HG02798 (cell line): Measurements from ENCODE around the gene ULK4.
"Not testable (repeated sequence)": the region's sequence is repeated elsewhere in the genome, so short reads cannot be mapped to it uniquely, and the experiment has no call there.

ENCODE experiments used
- ATAC-seq: cut with Tn5 transposase; IDR thresholded peaks from one replicate; pipeline ENCODE4 v1.9.1; 2021; ENCODE audit warnings: mild to moderate bottlenecking; ENCODE audit not compliant: unreplicated experiment, poor library complexity

Gene ULK4

DNA sequence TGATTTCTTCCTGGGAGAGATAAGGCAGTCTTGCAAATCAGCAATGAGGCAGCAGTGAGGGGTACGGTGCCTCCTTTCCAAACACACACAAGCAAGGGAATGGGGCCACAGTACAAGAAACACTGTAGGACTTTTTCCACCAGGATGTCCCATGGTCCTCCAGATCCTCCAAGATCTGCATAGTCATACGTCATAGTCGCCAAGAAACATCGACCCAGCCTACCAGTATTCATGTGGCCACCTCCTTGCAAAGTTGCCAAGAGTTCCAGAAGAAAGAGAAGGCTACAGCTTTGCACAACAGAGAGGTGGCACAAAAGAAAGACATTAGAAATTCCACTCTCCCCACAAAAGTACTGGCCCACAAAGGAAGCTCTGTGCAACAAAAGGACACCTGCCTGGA lies 504.7 kb downstream of the ULK4 start:
- no peak for ATAC-seq

DNA sequence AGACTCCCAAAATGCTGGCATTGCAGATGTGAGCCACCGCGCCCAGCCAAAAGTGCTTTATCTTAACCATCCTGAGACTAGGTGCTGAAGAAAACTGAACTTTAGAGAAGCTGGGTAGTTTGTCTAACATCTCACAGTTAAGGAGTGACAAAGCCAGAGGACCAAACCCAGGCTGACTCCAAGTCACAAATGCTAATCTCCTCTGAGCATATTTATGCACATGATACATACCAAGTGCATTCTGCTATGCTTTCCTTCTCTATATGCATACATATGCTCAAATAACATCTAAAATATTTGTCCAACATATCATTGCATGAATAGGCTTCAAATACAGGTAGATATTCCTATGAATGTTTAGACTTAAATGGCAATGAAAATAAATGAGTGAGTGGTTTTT lies 505.7 kb downstream of the ULK4 start:
- ATAC-seq: no peak

DNA sequence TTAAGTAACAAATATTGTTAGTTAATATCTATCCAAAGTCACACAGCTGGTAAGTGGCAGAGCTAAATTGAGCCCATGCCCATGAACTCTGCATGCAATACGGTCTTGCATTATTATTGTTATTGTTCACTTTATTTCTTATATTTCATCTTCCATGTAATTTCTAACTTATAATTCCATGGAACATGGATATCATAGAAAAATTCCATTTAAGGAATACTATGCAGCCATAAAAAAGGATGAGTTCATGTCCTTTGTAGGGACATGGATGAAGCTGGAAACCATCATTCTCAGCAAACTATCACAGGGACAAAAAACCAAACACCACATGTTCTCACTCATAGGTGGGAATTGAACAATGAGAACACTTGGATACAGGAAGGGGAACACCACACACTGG lies 508.3 kb downstream of the ULK4 start:
- not testable (repeated sequence) for ATAC-seq

DNA sequence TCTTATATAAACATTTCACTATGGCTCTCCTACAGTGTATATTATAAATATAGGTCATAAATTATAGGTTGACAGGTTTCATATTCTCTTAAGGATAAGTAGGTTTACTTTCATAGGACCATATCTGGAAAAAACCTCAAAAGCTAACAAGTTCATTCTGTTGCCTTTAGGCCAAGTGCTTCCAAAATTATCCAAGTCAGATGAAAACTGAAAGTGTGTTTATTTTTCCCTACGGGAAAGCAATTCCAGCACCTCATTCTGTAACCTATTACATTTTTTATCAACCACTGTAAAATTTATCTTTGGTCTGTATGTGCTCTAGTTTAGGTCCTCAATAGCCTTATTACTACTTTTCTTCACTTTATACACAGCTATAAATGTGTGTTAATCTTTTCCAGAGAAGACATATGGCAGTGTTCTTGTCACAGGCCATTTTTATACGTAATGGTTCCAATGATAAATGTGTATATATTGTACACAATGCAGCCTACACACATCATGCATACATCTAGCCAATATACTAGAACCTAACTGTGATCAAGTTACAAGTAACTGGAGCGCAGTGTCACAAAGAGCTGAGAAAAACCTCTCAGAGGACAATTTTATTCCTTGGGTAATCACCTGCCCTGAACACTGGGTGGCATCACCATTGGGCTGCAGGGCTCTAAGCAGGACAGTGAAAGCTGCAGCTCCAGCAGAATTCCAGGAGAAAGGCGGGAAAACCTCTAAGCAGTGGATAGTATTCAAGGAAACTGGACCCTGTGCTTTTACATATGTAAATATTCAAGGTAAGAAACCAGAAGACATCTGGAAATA lies 511.3 kb downstream of the ULK4 start:
- no peak for ATAC-seq

- no peak for ATAC-seq
Measured at GRCh38 chr3:41448396-41448795, 513.5 kb downstream of the ULK4 start.

DNA sequence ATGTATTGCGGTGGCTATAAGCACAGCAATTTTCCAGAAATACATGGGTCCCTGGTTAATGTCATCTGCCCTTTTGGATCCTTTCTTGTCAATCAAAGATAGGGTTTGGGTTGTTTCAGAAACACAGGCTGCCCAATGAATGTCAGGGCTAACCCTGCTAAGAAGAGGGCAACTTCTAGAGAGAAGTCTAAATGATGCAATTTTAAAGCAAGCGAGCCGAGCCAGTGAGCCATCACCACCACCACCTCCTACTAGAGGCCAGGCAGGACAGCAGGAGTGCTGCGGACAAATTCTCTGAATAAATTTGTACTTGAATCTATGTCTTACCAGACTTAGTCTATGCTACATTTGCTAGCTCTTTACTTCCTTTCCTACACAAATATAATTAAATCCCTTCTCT lies 514.2 kb downstream of the ULK4 start:
- ATAC-seq: no peak

GRCh38 chr3:41446316-41446715 lies 515.6 kb downstream of the ULK4 start:
- not testable (repeated sequence) for ATAC-seq

GRCh38 chr3:41441568-41441967 lies 520.3 kb downstream of the ULK4 start:
- no peak for ATAC-seq

DNA sequence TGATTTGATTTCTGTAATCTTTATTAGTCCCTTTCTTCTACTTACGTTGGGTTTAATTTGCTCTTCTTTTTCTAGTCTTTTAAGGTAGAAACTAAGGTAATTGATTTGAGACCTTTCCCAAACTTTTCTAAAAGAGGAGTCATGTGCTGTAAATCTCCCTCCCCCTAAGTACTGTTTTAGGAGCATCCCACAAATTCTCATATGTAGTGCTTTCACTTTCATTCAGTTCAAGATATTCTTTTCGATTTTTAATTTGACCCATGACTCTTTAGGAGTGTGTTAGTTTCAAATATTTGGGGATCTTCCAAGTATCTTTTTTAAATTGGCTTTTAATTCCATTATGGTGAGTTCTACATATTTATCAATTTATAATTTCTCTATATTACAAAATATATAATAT lies 520.8 kb downstream of the ULK4 start:
- ATAC-seq: no peak

DNA sequence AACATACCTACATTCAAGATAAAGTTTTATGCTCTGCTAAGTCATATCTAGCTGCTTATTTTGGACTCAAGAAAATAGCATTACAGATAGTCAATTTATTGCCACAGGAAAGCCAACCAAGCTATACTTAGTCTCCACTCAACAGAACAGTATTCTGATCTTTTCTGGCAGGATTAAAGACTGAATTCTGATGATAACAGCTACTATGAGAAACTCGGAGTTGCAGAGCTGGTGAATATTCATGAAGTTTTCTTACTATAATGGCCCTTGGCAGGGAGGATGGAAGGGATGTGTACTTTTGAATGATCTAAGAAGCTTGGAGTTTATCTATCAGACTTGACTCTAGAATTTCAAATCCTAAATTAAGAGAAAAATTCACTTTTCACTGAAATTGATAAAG lies 524.9 kb downstream of the ULK4 start:
- no peak for ATAC-seq

- ATAC-seq: no peak
Measured at GRCh38 chr3:41434781-41435180, 527.1 kb downstream of the ULK4 start.

- no peak for ATAC-seq
Measured at GRCh38 chr3:41431386-41431785, 530.5 kb downstream of the ULK4 start.

DNA sequence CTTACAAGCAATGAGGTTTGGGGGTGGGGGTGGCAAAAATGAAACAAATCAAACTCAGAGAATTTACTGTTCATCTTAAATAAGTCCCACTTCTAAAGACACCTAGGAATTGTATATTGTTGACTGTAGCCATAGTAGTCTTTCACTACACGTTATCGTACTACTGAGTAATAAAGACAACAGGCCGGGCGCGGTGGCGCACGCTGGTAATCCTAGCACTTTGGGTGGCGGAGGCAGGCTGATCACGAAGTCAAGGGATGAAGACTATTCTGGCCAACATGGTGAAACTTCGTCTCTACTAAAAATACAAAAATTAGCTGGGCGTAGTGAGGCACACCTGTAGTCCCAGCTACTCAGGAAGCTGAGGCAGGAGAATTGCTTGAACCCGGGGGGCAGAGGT lies 531.0 kb downstream of the ULK4 start:
- ATAC-seq: no peak

DNA sequence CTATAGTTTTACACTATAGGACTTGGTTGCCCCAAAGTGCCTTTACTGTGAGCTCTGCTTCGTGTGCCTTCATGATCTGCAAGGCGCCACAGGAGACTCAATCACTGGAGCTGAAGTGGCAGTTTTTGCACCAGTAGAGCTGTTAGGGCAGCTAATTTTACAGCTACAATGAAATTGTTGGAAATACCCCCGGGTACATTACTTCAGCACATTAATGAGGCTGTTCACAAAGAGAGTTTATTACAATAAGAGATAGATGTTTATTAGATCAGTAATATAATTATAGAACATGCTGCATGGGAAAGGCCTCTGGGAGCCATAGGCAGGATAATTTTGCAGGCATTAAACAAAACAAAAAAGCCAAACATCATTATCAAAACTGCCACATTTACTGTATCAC lies 531.5 kb downstream of the ULK4 start:
- no peak for ATAC-seq

- ATAC-seq: no peak
Measured at GRCh38 chr3:41426485-41426884, 535.4 kb downstream of the ULK4 start.

DNA sequence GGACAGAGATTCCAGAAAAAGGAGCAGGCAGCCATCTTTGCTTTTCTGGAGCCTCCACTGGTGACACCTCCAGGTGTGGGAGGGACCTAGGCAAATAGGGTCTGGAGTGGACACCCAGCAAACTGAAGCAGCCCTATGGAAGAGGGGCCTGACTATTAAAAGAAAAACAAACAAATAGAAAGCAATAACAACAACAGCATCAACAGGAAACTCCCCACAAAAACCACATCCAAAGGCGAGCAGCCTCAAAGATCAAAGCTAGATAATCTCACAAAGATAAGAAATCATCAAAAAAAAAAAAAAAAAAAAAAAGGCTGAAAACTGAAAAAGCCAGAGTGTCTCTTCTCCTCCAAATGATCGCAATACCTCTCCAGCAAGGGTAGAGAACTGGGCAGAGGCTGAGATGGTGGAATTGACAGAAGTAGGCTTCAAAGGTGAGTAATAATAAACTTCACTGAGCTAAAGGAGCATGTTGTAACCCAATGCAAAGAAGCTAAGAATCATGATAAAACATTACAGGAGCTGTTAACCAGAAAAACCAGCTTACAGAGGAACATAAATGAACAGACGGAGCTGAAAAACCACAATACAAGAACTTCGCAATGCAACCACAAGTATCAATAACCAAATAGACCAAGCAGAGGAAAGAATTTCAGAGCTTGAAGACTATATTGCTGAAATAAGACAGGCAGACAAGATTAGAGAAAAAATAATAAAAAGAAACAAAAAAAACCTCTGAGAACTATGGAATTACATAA lies 537.2 kb downstream of the ULK4 start:
- ATAC-seq: no peak

GRCh38 chr3:41419809-41420208 lies 542.1 kb downstream of the ULK4 start:
- ATAC-seq: no peak

GRCh38 chr3:41418961-41419691 lies 542.8 kb downstream of the ULK4 start:
- no peak for ATAC-seq

- no peak for ATAC-seq
Measured at GRCh38 chr3:41417574-41417973, 544.3 kb downstream of the ULK4 start.

GRCh38 chr3:41411065-41411464 lies 550.8 kb downstream of the ULK4 start:
- no peak for ATAC-seq

- no peak for ATAC-seq
Measured at GRCh38 chr3:41405466-41405865, 556.4 kb downstream of the ULK4 start.
